Epithelial cell of proximal tubule (primary cell): ENCODE data around the gene ITSN1. TPM values are rescaled to one million over a fixed set of nuclear protein-coding genes. Genes with fewer than 3 reads are reported as not detected.

Experiments used
- DNase-seq: peaks from one replicate; pipeline ENCODE4 v3.0.0-alpha.2; 2011; ENCODE audit warnings: low read depth
- H3K4me3 ChIP-seq: 2 replicates; pipeline ENCODE4 v1.5.1; 2011; ENCODE audit warnings: low read depth, mild to moderate bottlenecking, low read length
- total RNA-seq: library from RNA; depleted of rRNA; stranded (reverse); fragments of >200 nt; gene quantifications from 2 replicates; pipeline ENCODE4 v1.2.3, GENCODE V29; 2015
- TF ChIP-seq, protein P1 (sequence below): conservative IDR thresholded peaks from 2 replicates; pipeline ENCODE4 v1.5.1; 2012; ENCODE audit warnings: low read depth, mild to moderate bottlenecking, low read length

ITSN1 gene
- total RNA-seq, 1 donor from 2014 or later, result 24.5 TPM

DNA sequence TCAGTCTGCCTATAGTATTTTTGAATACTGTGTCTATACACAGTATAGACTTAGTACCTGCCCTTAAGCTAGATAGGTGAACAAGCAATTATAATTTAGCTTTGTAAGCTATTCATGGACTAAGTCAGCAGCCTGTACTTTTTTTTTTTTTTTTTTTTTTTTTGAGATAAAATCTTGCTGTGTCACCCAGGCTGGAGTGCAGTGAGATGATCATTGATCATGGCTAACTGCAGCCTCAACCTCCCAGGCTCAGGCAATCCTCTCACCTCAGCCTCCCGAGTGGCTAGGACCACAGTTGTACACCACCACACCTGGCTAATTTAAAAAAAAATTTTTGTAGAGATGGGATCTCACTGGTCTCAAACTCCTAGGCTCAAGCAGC, 17.3 kb downstream of the ITSN1 start:
- TF ChIP-seq, protein P1, sequence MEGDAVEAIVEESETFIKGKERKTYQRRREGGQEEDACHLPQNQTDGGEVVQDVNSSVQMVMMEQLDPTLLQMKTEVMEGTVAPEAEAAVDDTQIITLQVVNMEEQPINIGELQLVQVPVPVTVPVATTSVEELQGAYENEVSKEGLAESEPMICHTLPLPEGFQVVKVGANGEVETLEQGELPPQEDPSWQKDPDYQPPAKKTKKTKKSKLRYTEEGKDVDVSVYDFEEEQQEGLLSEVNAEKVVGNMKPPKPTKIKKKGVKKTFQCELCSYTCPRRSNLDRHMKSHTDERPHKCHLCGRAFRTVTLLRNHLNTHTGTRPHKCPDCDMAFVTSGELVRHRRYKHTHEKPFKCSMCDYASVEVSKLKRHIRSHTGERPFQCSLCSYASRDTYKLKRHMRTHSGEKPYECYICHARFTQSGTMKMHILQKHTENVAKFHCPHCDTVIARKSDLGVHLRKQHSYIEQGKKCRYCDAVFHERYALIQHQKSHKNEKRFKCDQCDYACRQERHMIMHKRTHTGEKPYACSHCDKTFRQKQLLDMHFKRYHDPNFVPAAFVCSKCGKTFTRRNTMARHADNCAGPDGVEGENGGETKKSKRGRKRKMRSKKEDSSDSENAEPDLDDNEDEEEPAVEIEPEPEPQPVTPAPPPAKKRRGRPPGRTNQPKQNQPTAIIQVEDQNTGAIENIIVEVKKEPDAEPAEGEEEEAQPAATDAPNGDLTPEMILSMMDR, result no peak
- no peak for DNase-seq

DNA sequence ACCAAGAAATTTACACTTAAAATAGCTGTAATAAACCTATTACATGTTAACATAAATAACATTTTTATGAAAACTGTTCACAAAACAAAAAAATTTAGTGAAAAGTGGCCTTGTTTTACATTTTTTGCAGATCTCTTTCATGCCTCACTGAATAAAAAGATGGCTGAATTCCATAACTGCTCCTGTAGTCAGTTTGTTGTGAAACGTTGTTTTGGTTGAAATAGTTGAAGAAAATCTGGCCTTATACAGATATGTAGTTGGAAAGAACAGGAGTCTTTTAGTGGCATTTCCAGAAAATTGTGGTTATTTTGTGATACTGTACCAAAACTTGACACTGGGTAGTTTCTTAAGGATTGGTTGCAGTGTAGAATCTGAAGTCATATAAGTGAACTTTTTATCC, 18.1 kb downstream of the ITSN1 start:
- H3K4me3 ChIP-seq, result no peak overlapping the region
- TF ChIP-seq, protein P1, result no peak
- DNase-seq, result no peak

More for the DNA sequence above, 17.3 kb downstream of the ITSN1 start:
- no peak overlapping the region for H3K4me3 ChIP-seq

DNA sequence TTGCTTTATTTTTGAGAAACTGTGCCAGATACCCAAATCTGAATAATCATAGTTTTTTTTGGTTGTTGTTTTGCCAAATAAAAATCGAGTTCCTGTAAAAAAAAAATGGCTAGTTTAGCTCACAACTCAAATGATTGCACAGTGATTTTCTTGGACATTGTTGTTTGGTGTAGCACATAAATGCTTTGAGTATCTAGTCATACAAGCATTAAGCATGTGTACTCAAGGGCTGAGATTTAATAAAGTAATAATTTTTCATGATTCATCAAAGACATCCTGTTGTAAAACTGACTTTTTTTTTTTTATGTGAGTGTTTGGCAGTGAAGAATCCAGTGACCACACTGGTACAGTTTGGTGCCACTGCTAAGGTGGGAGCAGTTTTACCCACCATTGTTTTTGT, 18.8 kb downstream of the ITSN1 start:
- H3K4me3 ChIP-seq, result no peak overlapping the region
- TF ChIP-seq, protein P1, result no peak
- DNase-seq, result no peak

DNA sequence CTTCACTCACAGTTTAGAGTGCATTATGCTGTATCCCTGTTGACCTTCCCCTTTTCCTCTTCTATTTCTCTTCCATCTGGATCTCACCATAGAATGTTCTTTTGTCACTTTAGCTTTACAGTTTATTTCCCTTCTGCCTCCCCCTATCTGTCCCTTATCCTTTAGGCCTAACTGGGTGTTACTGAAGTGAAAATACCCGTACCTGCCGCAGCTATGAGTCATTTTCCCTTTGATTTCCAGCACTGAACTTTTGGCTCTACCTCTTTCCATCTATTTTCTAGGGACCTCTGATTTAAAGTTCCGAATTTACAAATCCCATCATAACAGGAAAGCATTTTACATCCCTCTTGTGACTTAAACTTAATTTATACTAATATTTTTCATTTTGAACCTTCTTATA, 19.7 kb downstream of the ITSN1 start:
- TF ChIP-seq, protein P1, result no peak
- H3K4me3 ChIP-seq, result no peak overlapping the region
- no peak for DNase-seq

DNA sequence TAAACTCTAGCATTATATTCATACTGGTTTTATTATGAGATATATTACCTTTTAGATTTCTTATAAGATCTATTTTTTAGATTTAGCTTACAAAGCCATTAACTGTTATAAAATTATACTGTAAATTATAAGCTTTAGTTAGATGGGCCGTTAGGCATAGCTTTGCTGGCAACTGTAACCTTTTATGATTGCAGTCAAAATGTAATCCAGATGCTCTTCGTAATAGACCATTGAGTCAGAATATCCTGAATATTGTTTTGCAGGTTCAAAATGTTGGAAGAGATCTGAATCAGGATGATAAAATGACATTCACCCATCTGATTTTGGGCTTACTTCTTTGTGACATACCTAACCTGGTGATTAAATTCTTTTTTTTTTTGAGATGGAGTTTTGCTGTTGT, 20.9 kb downstream of the ITSN1 start:
- TF ChIP-seq, protein P1, result no peak
- DNase-seq, result no peak
- no peak overlapping the region for H3K4me3 ChIP-seq

DNA sequence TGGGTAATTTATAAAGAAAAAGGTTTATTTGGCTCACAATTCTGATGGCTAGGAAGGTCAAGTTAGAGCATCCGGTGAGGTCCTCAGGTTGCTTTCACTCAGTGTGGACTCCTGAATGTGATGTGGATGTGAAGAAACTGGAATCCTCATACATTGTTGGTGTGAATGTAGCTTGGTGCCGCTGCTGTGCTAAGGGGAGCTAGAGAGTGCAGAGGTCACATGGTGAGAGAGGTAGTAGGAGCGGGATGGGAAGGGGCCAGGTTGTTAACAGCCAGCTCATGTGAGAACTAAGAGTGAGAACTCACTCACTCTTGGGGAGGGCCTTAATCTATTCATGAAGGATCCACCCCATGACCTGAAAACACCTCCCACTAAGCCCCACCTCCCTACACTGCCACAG, 21.8 kb downstream of the ITSN1 start:
- H3K4me3 ChIP-seq, result no peak overlapping the region
- TF ChIP-seq, protein P1, result no peak
- no peak for DNase-seq

DNA sequence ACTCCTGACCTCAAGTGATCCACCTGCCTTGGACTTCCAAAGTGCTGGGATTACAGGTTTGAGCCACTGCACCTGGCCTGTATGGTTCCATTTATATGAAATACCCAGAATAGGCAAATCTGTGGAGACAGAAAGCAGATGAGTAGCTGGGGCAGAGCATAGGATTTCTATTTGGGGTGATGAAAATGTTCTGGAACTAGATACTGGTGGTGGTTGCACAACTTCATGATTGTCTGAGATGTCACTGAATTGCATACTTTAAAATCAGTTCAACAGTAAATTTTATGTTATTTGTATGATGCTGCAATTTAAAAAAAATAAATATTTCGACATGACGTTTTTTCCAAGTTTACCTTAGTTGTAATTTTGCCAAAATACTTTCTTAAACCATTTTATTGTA, 23.9 kb downstream of the ITSN1 start:
- no peak overlapping the region for H3K4me3 ChIP-seq
- TF ChIP-seq, protein P1, result no peak
- no peak for DNase-seq
